Measurements from ENCODE around the gene VSX1.

The VSX1 gene

DNA sequence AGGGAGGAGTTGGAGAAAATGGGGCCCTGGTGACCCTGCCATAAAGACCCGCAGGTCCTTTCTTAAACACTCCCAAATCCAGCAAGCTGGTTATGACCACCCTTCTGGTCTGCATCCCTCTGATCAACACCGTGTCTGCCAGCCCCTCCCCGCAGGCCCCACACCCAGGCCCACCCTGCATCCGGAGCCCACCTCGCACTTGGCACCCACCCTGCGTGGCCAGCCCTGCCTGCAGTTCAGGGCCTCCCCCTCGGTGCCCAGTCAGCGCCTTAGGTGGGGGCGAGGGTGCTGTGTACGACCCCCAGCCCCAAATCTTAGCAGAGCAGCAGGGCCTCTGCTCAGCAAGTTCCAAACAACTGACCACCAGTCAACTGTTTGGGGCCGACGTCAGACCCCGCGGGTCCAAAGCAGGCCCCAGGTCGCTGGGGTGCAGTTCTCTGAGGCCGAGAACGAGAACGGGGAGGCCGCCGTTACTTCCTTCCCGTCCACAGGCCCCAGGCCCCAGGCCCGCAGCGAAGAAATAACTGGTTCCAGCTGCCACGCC, 25.2 kb downstream of the VSX1 start:
- DNase-seq (ENCODE audit: low read depth), result no peak
- peak overlapping the region; percentile 55 for H3K4me3 ChIP-seq (ENCODE audit: low read depth, low read length)

DNA sequence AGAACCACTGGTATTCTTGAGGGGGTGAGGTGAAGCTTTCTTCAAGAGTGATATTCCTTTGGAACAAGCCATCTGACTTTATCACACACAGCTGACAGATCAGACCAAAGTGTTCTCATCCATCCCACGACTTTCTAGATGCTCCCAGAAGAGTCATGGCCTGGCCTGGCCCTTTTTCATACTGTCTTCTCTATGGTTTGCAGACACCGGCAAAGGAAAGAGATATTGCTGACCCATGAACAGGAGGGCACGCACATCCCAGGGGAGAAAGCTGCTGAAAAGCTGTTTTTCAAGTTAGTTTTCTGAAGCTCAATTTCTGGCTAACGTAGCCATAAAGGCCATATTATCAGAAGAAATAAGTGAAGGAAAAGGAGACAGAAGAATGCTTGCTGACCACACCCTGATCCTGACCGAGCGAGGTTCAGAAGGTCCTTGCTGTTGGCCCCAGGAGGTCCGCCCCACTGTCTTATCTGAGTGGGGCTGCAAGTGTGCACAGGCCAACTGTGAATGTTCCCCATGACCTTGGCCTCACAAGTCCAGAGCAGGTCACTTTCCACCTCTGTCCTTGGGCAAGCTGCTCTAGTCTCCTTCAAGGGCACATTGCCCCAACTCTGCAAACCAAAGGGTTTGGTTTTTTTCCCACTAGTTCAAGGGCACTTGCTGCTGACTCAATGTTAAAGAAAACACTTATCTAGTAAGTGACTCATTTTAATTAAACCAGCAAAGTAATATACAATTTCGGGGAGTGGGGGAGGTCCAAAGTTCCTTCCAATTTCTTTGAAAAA, 26.0 kb downstream of the VSX1 start:
- DNase-seq (ENCODE audit: low read depth), result no peak
- H3K4me3 ChIP-seq (ENCODE audit: low read depth, low read length), result no peak overlapping the region

- no peak overlapping the region for H3K4me3 ChIP-seq (ENCODE audit: low read depth, low read length)
- DNase-seq (ENCODE audit: low read depth), result no peak
Observed at GRCh38 chr20:25054995-25055629, 26.8 kb downstream of the VSX1 start.

DNA sequence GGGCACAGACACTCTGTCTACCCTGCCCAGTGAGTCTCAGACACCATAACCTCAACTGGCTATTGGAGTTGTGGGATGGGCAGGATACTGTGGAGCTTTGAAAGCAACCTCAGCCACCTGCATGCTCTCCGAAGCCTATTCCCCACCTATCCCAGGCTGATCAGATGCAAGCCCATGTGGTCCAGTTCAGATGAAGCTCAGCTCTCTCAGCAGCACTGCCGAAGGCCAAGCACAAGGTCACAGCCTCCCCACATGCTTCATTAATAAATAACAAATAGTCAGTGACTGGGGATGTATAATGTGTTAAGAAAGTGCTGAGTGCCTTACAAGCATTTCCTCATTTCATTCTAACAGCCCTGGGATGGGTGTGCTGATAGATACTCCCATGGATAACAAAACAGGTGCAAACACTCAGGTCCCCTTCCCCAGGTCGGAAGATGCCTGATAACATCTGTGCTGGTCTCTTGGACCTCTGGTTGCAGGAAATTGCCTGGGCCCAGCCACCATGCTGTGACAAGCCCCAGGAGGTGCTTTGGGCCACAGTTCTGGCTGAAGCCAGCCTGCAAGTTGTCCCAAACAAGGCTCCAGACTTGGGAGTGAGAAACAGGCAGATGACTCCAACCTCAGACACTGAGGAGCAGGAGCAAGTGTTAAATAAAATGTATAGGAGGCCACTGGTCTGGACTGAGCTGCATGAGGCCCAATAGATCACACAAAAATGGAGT, 27.7 kb downstream of the VSX1 start:
- H3K4me3 ChIP-seq (ENCODE audit: low read depth, low read length), result no peak overlapping the region
- no peak for DNase-seq (ENCODE audit: low read depth)

DNA sequence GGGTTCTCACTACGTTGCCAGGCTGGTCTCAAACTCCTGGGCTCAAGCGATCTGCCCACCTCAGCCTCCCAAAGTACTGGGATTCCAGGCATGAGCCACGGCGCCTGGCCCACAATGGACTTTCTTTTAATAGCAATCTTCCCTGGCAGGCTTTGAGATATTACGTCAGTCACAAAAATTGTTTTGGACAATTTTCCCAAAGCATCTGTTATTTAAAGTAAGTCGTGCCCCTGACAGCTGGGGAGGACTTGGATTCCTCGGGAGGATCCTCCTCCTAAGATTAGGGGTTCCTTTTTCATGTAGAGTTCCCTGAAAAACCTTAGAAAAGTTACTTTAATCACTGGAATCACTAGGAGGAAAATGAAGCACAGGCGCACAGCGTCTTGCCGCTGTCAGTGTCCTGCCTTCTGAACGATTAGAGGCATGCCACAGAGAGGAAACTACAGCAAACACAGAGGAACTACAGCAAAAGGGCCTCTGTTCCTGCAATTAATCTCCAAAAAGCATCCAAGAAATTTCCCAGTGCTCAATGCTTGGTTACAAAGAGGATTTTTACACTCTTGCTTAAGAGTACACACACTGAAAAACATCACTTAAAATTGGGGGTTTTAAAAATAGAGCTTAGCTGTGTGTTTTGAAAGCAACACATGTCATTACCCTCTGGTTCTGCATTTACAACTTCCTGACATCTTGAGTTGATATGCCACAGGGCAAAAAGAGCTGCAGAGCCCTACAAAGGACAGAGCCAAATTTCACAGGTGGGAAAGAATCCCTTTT, 28.5 kb downstream of the VSX1 start:
- no peak overlapping the region for H3K4me3 ChIP-seq (ENCODE audit: low read depth, low read length)
- no peak for DNase-seq (ENCODE audit: low read depth)

- no peak overlapping the region for H3K4me3 ChIP-seq (ENCODE audit: low read depth, low read length)
- no peak for DNase-seq (ENCODE audit: low read depth)
Observed at GRCh38 chr20:25052255-25053194, 29.4 kb downstream of the VSX1 start.

DNA sequence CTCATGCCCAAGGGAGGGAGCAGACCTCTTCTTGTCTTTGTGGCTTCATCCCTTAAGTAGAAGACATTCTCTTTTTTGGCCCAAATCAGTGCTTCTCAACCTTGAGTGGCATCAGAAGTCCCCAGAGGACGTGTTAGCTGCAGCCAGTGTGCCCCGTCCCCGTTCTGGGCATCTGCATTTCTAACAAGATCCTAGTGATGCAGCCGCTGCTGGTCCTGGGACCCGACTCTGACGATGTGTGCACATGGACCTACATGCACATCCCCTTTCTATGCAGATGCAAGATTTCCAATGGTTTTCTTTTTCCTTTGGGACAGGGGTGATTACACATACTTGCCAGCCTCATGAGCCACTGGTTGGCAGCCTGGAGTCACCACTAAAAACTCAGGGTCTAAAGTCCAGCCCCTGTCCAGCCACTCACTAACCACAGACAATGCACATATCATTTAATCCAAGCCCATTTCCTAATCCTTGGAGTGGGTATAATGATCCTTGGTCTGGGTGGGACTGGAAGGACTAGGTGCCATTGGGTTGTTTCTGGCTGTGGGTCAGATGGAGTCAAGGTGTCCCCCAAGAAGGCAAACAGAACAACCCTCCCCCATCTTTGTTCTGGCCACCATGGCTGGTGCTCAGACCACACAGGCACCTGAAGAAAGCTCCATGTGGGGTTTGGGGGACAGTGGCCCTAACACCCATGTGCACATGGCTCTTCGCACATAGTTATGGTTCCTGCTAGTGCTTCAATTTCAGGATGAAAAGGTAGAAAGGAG, 30.4 kb downstream of the VSX1 start:
- H3K4me3 ChIP-seq (ENCODE audit: low read depth, low read length), result no peak overlapping the region
- DNase-seq (ENCODE audit: low read depth), result no peak

DNA sequence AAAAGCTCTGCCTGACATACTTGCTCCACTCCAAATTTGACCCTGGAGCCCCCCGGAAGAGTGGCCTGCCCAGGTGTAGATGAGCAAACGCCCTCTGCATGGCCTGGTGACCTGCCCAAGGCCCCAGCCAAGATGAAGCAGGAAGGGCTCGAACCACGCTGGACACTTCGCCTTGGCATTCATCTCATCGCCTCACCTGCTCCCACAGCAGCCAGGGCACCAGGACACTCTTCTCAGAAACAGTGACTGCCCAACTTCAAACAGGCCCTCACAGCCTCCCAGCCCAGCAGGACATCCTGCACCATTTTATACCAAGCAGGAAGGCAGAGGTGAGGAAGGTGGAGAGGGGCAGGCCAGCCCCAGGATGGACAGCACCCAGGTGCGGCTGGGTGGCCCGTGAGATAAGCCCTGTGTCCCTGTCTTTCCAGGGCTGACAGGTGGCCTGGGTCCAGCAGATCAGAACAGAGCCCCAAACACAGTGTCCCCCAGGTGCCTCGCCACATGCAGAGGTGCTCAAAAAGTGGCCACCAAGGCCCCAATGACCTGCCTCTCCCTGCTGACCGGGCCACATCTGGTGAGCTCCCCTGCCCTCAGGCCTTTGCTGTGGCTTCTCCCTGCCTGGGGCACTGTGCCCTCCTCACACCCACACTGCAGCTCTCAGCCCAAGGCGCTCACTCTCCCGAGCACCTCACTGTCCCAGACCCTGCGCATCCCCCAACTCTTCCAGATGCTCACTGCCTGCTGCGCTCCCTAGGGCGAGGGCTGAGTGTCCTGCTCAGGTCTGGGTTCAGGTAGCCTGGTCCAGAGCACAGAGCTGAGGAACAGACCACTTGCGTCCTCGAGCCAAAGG, 31.2 kb downstream of the VSX1 start:
- H3K4me3 ChIP-seq (ENCODE audit: low read depth, low read length), result no peak overlapping the region
- no peak for DNase-seq (ENCODE audit: low read depth)

GRCh38 chr20:25050082-25050481, 31.9 kb downstream of the VSX1 start:
- no peak overlapping the region for H3K4me3 ChIP-seq (ENCODE audit: low read depth, low read length)
- DNase-seq (ENCODE audit: low read depth), result no peak

DNA sequence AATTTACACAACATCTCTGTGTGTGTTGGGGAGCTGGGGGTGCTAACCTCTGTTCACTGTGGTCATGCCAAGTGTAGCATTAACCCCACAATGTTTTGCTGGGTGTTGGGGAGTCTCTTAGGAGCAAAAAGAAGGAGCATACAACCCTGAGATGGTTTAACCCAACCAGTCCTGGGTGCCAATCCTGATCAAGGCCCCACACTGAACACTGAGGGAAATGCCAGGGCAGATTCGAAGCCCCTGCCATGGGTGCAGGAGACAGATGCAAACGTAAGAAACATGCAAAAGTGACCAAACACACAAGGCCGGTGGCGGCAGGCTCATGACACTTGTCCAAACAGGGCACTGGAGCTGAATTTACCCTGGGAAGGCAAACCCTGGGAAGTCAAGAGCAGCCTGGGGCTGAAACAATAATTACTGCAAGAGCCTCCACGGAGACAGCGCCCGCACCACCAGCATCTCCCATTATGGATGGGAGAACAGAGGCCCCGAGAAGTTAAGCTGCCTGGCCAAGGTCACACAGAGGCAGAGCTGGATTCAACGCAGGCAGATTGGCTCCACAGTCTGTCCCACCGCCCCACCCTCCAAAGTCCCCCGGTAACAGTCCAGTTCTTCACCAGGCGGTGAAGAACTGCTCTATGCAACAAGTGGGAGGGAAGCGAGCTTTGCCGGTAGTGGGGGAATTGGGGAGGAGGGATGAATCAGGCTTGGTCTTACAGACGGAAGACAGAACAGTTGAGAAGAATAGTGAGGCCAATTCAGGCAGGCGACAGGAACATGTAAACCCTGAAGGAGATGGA, 32.5 kb downstream of the VSX1 start:
- H3K4me3 ChIP-seq (ENCODE audit: low read depth, low read length), result no peak overlapping the region
- no peak for DNase-seq (ENCODE audit: low read depth)

DNA sequence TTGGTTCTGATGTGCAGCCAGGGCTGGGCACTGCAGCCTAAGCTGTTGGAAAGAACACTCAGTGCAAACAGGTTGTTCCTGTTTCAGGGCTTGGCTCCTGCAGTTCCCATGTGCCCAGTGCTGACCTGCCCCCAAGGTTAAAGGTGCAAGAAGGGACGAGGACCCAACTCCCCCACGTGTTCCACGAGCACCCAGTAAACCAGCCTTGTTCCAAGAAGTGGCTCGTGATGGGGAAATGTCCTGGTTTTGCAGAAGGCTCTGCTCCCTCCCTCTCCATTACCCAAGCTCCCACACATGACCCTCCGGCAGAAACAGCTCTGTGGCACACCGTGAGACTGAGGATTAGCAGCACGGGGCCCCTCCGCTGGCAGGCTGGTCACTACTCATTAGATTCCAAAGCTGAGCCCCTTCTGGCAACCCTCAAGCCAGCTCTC, 33.4 kb downstream of the VSX1 start:
- no peak overlapping the region for H3K4me3 ChIP-seq (ENCODE audit: low read depth, low read length)
- DNase-seq (ENCODE audit: low read depth), result no peak

DNA sequence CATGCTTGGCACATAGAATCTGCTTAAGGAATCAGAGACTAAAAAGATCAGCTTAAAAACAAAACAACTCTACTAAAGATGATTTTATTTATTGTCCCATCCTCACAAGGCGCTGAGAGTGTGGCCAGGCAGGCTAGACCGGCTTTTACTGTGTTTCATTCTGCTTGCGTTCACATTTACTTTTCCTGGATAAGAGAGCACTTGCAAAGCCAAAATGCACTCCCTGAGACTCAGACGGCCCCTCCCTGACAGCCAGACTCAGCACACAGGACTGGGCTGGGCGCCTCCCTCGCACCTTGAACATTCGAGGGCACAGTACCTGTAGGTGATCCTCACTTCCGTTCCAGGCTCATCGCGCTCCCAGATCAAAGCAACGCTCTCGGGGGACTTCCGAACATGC, 34.2 kb downstream of the VSX1 start:
- H3K4me3 ChIP-seq (ENCODE audit: low read depth, low read length), result no peak overlapping the region
- no peak for DNase-seq (ENCODE audit: low read depth)

GRCh38 chr20:25046736-25047666, 34.9 kb downstream of the VSX1 start:
- no peak overlapping the region for H3K4me3 ChIP-seq (ENCODE audit: low read depth, low read length)
- no peak for DNase-seq (ENCODE audit: low read depth)

DNA sequence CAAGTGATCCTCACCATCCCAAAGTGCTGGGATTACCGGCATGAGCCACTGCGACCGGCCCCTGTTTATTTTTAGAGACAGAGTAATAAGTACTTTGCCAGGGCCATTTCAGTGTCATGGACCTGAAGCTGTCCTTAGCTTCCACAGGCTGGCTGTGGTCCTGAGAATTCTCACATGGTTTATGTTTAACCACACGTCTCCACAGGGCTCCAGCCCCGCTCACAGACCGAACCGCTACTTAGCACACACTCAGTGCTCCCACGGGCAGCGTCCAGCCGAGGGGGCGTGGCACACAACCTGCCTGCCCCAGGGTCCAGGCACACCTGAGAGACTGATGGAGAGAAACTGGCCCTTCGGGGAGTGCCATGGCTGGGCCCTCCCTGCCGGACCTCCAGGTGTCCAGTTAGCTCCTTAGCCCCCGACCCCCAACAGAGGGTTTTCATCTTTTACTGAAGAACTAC, 35.7 kb downstream of the VSX1 start:
- no peak overlapping the region for H3K4me3 ChIP-seq (ENCODE audit: low read depth, low read length)
- no peak for DNase-seq (ENCODE audit: low read depth)

DNA sequence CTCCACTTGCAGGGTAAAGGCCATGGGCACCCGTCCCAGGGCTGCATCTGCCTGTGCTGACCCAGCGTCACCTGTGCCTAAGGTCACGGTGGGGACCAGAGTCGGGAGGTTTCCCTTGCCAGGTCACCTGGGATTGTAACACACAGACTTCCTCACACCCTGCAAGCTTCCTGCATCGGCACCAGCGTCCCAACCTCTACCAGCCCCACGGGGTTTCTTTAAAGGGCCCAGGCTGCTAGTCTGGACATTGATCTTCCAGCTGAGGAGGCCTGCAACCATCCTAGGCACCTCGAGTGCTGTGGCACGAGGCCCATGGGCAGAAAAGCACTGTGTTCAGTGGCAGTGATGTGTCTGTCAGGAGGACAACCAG, 36.6 kb downstream of the VSX1 start:
- no peak for DNase-seq (ENCODE audit: low read depth)

More for the DNA sequence above, 36.6 kb downstream of the VSX1 start:
- H3K4me3 ChIP-seq (ENCODE audit: low read depth, low read length), result no peak overlapping the region
